Activated B cell treated with CpG ODN at 0.5 μM for 24 hours (primary cell): ENCODE measurements around the gene POP4. TPM values are rescaled to one million over a fixed set of nuclear protein-coding genes. Genes with fewer than 3 reads are reported as not detected.
A peak's percentile ranks its signal among the peaks of the same experiment; 100 is the strongest.

ENCODE experiments used
- ATAC-seq: fragments of 200-7000 bp; cut with Tn5 transposase; one replicate; pipeline ENCODE4 v1.10.0; 2021; ENCODE audit warnings: low read depth, mild to moderate bottlenecking, moderate library complexity
- CTCF ChIA-PET: fragments of 350-600 bp; sonication (Branson Sonifier 250); formaldehyde crosslinking; loops from one replicate; lab custom pipeline; 2021; ENCODE audit warnings: antibody characterized with exemption; lab: Charles Lee
- POLR2A ChIA-PET: fragments of 350-600 bp; sonication (Branson Sonifier 250); formaldehyde crosslinking; loops from one replicate; lab custom pipeline; 2021; ENCODE audit warnings: antibody characterized with exemption; lab: Charles Lee
- DNase-seq: peaks from one replicate; pipeline ENCODE4 v3.0.0; 2022
- H3K27ac Mint-ChIP-seq: one replicate; pipeline ENCODE4 v1.8.0; 2020; ENCODE audit warnings: mixed read lengths
- H3K27me3 Mint-ChIP-seq: one replicate; pipeline ENCODE4 v1.8.0; 2021; ENCODE audit warnings: mixed read lengths
- H3K36me3 Mint-ChIP-seq: one replicate; pipeline ENCODE4 v1.8.0; 2021; ENCODE audit warnings: low read depth, mixed read lengths
- H3K4me1 Mint-ChIP-seq: one replicate; pipeline ENCODE4 v1.8.0; 2021; ENCODE audit warnings: mixed read lengths
- H3K4me3 Mint-ChIP-seq: one replicate; pipeline ENCODE4 v1.8.0; 2020; ENCODE audit warnings: mild to moderate bottlenecking, mixed read lengths
- H3K9me3 Mint-ChIP-seq: one replicate; pipeline ENCODE4 v1.8.0; 2020; ENCODE audit warnings: mixed read lengths
- intact Hi-C: fragments of 100-400 bp; cut with micrococcal nuclease; formaldehyde crosslinking; loops from one replicate; pipeline ENCODE4 v1.15.1; 2024
- total RNA-seq: library from RNA; stranded (reverse); gene quantifications from 2 replicates; pipeline ENCODE4 v1.2.3, GENCODE V29; 2022
- TF ChIP-seq, protein P1 (sequence below): fragments of 200-600 bp; IDR thresholded peaks from one replicate; pipeline ENCODE4 v1.8.0; 2022; ENCODE audit warnings: antibody characterized with exemption, mild to moderate bottlenecking

Gene POP4
- total RNA-seq, 1 donor from 2014 or later, result 74.5 TPM

DNA sequence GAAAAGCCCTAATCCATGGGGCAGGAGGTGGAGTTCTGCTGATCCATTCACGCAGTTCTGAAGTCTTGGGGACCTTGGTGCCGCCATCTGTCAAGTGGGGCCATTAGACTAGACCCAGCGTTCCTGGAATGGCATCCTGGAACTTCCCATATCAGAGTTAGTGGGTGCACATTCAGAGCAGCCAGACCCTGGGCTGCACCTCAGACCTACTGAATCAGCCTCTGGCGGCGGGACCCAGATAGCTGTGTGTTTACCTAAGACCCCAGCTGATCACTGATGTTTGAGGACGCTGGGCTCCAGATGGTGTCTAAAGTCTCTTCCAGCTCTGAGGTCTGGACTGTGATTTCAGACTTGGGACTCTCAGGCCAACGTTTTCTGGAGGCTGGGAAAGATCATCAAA lies 12.8 kb downstream of the POP4 start:
- peaks cover 30% of the 10 kb centered on the region for H3K36me3 Mint-ChIP-seq
- H3K27ac Mint-ChIP-seq, result no peak overlapping the region
- H3K27me3 Mint-ChIP-seq, result peaks cover 9% of the 10 kb centered on the region
- intact Hi-C loops, result no loop called here
- no peak overlapping the region for H3K4me3 Mint-ChIP-seq
- peaks cover 12% of the 10 kb centered on the region for H3K4me1 Mint-ChIP-seq
- no peaks in the 10 kb centered on the region for H3K9me3 Mint-ChIP-seq
- ChIA-PET POLR2A (interaction anchor here (1.7 to 2.1 kb wide), 2 partner anchors 13 kb away, joined by 5 to 8 read pairs; partner anchors contain the start of gene POP4), CTCF (interaction anchor here (1.3 to 3.0 kb wide), 3 partner anchors 8 to 112 kb away, joined by 3 to 11 read pairs (median 5); no protein-coding TSS in a partner anchor)
- TF ChIP-seq, protein P1, sequence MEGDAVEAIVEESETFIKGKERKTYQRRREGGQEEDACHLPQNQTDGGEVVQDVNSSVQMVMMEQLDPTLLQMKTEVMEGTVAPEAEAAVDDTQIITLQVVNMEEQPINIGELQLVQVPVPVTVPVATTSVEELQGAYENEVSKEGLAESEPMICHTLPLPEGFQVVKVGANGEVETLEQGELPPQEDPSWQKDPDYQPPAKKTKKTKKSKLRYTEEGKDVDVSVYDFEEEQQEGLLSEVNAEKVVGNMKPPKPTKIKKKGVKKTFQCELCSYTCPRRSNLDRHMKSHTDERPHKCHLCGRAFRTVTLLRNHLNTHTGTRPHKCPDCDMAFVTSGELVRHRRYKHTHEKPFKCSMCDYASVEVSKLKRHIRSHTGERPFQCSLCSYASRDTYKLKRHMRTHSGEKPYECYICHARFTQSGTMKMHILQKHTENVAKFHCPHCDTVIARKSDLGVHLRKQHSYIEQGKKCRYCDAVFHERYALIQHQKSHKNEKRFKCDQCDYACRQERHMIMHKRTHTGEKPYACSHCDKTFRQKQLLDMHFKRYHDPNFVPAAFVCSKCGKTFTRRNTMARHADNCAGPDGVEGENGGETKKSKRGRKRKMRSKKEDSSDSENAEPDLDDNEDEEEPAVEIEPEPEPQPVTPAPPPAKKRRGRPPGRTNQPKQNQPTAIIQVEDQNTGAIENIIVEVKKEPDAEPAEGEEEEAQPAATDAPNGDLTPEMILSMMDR, result no peak
- DNase-seq (no peak), ATAC-seq (no peak)

DNA sequence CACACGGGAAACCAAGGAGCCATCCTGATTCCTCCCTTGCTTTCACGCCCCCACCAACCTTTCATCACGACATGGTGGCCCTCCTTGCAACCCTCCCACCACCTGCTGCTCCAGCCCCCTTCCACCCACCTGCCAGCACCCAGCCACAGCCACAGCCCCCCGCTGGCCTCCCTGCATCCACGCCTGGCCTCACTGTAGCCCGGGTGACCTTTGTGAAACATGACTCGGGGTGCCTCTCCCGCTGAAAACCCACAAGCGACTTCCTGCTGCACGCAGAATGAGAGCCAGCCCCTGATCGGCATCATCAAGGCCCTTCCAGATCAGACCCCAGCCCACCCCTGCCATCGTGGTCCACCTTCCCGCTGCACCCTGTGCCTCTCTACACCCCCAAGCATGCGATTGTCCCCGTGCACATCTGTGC lies 14.9 kb downstream of the POP4 start:
- peaks cover 9% of the 10 kb centered on the region for H3K27me3 Mint-ChIP-seq
- ChIA-PET POLR2A (interaction anchor here (2.1 kb wide), 1 partner anchor 15 kb away, joined by 8 read pairs; the partner anchor contains the start of gene POP4), CTCF (interaction anchor here (3.0 kb wide), 1 partner anchor 10 kb away, joined by 11 read pairs; no protein-coding TSS in a partner anchor)
- peaks cover 12% of the 10 kb centered on the region for H3K36me3 Mint-ChIP-seq
- H3K27ac Mint-ChIP-seq, result no peak overlapping the region
- TF ChIP-seq, protein P1, result no peak
- ATAC-seq (no peak), DNase-seq (no peak)
- intact Hi-C loops, result no loop called here
- no peaks in the 10 kb centered on the region for H3K9me3 Mint-ChIP-seq
- peaks cover 12% of the 10 kb centered on the region for H3K4me1 Mint-ChIP-seq
- no peak overlapping the region for H3K4me3 Mint-ChIP-seq

DNA sequence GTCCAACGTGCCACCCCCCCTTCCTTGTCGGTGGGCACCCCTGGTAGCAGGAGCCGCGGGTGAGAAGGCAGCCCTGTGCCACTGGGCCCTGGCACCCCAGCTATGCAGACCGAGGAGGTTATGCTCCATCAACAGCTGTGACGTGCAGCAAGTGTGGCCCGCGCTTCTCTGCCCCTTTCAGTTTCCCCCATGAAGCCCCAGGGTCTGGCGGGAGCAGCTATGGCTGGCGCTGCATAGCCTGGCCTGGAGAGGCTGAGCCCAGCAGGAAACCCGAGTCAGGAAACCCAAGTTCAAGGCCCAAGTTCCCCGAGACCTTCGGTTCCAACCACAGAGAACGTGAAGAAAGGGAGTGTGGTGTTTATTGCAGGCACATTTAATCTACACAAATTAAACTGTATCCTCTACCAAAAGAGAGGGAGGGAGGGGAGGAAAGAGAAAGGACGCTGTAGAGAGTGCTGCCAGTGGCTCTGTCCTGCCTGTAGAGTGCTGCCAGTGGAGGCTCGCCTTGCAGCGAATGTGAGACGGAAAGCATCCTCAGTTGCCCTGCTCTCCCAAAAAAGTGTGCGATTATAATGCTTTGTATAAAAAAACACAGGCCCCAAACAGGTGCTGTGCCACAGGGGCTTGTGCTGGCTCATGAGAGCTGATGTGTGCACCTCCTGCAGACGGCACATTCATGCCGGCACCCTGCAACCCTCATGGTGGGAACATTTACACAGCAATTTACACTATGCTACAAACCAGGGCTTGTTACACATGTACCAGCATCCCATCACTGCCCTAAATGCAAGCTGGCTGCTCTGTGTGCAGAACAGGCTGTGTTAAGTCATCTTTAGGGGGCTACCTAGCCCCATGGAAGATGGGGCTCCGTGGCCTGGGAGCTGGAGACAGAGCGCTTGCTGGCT lies 16.3 kb downstream of the POP4 start:
- ATAC-seq (peak; percentile 50), DNase-seq (no peak)
- ChIA-PET POLR2A (no interaction called here), CTCF (no interaction called here)
- Mint-ChIP-seq H3K9me3 (no peaks in the 10 kb centered on the region), H3K4me3 (no peak overlapping the region), H3K4me1 (peaks cover 12% of the 10 kb centered on the region), H3K27me3 (peaks cover 9% of the 10 kb centered on the region), H3K27ac (no peak overlapping the region), H3K36me3 (no peaks in the 10 kb centered on the region)
- TF ChIP-seq, protein P1, result no peak
- intact Hi-C loops, result no loop called here

DNA sequence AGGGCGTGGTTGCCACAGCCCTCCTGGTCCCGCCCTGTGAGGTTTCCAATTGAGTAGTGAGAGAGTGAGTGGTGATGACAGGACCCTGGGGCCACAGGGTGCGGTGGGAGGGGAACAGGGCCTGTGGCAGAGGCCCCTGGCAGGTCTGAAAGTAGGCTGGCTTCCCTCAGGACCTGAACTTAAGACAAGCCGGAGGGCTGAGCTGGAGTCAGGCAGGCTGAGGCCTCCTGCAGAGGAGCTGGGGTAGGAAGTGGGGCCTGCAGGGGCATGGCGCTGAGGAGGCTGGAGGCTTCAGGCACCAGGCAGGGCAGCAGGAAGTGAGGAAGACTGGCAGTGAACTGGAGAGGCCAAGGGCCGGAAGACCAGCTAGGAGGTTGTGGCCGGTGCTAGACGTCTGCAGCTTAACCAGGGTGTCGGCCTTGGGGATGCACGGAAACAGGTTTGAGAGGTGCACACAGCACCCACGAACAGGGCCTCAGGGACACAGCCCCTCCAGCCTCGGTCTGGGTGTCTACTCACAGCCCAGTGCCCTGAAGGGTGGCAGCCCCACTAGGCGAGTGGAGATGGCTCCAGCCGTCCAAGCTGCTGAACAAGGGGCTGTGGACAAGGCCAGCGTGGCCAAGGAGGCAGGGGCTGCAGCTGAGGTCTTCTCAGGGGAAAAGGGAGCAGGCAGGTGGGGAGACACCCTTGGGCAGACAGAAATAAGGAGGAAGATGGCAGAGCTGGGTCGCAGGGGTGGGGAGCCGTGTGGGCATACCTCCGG lies 17.8 kb downstream of the POP4 start:
- ATAC-seq, result no peak
- no peak overlapping the region for H3K27ac Mint-ChIP-seq

More for the DNA sequence above, 17.8 kb downstream of the POP4 start:
- TF ChIP-seq, protein P1, result no peak
- DNase-seq, result no peak
- peaks cover 12% of the 10 kb centered on the region for H3K4me1 Mint-ChIP-seq
- no peaks in the 10 kb centered on the region for H3K9me3 Mint-ChIP-seq
- ChIA-PET POLR2A (no interaction called here), CTCF (no interaction called here)
- H3K4me3 Mint-ChIP-seq, result no peak overlapping the region
- intact Hi-C loops, result no loop called here
- H3K36me3 Mint-ChIP-seq, result no peaks in the 10 kb centered on the region
- H3K27me3 Mint-ChIP-seq, result peaks cover 9% of the 10 kb centered on the region
